Dedifferentiated amniotic fluid mesenchymal stem cell (primary cell): ENCODE data around the gene COMTD1.

Source experiments
- DNase-seq: peaks from one replicate; pipeline ENCODE4 v3.0.0-alpha.2; 2016; ENCODE audit errors: extremely low spot score

Gene COMTD1

GRCh38 chr10:75245354-75246250 is 9.8 kb upstream of the COMTD1 start:
- DNase-seq: no peak

GRCh38 chr10:75244487-75245353 is 9.0 kb upstream of the COMTD1 start:
- no peak for DNase-seq

DNA sequence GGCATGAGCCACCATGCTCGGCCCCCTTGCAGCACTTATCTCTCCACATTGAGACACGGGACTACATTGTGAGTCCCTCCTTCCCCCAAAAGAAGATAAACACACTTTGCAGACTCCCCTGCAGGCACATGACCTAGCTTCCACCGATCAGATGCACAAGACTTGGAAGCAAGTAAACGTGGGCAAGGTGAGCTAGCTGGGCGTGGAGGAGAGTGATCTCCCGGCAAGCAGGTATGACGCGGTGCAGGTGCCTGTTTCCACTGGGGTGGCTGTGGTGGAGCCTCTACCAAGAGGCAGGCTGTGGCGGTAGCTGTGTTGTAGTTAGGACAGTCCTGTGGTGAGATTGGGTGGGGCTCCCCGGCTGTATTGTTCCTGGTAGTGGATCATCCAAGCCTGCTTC is 7.7 kb upstream of the COMTD1 start:
- no peak for DNase-seq

GRCh38 chr10:75240329-75241076 is 4.7 kb upstream of the COMTD1 start:
- no peak for DNase-seq

- DNase-seq: no peak
Measured at GRCh38 chr10:75239096-75239790, 3.5 kb upstream of the COMTD1 start.

DNA sequence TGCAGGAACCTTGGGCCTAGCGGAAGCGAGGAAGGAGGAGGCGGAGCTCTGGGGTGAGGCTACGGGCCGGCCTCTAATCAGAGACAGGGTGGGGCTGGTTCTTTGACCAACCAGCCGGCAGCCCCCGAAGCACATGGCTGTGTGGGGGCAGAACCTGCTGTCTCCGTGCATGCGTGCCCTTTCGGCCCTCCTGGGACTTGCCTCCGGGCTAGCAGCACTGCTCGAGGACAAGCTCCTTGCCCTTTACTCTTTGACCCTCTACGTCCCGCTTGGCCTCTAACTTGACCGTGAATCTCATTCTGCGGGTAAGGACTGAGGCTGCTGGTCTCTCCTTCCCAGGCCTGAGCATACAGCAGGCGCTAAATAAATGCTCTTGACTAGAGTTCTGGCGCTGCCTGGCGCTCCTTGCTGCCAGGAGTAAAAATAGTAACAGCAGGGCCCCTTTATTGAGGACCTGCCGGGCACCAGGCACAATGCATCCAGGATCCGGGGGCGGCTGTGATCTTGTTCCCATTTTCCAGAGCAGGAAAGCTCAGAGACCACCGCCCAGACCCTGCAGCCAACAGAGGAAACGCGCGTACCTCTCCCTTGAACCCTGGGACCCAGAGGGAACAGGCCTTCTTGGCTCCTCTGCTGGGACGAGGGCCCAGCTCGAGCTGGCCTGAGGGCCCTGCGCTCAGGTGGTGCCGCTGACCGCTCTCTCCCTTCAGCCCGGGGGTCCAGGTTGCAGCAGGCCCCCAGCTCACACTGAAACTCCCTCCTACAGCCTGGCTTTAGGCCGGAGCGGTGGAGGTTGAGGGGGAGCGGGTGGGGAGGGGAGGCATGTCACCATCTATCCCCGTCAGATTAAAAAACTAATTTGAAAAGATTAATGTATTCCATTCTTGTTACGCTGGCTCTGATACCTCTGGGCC is 2.7 kb upstream of the COMTD1 start:
- no peak for DNase-seq

DNA sequence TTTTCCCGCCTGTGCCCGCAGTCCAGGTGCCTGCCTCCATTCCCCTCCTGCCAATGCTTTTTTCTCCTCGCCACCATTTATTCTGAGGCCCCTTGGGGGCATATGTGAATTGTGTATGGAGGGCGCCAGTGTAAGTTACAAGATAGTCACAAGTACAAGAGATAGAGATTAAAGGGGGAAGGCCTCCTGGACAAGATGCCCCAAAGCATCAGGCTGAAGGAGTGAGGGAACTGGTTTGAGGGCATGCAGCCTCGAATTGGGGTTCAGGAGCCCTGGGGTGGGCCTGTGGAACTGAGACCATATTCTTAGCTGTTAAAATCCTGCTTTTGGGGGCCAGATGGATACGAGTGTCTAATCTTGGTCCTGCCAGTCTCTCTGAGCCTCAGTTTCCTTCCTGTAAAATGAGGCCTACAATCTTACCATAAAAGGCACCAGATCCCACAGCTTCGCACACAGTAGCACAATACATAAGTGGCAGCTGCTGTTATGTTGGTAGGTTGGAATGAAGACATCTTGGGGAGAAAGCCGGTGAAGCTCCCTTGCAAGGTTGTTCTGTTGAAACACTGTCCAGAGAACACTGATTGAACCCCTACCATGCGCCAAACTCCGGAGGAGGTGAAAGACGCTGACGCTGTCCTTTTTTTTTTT is 545 bp upstream of the COMTD1 start:
- DNase-seq: no peak

GRCh38 chr10:75234683-75235374 is 928 bp downstream of the COMTD1 start:
- DNase-seq: no peak

- DNase-seq: peak; percentile 53
Measured at GRCh38 chr10:75234017-75234682, 1.6 kb downstream of the COMTD1 start.

- no peak for DNase-seq
Measured at GRCh38 chr10:75233444-75234016, 2.2 kb downstream of the COMTD1 start.

DNA sequence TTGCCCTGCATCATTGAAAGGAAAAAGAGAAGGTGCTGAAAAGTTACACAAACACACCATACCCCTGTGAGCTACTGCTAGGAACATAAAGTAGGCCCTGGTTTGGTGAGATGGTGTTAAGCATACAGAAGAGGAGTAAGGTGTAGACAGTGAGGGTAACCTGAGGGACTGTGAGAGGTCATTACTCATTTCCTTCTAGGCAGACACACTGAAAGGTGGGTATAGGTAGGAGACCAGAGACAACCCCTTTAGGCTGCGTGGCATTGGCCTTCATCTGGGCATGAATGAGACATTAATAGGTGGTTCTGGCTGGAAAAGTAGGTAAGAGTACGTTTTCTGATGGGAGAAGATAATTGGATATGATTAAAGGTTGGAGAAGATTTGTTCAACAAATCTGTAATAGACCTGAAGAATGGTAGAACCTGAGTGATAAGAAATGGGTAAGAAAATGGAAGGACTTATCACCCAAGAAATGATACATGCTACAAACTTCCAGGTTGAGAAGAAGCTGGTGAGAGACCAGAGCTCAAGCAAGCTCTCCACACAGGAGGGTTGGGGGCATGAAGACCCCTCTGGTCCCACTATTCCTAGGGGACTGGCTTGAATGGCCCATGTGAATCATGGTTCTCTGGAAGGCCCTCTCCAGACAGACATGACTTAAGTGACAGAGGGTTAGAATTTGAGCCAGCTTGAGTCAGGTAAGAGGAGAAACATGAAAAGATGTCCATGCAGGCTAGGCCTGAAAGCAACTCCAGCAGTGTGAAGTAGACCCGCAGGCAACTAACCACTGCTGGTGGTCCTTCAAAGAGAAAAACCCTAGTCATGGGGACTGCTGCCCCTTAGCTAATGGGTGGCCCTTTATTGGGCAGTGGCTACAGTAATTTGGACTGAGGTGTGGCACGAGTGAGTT is 3.8 kb downstream of the COMTD1 start:
- DNase-seq: no peak

DNA sequence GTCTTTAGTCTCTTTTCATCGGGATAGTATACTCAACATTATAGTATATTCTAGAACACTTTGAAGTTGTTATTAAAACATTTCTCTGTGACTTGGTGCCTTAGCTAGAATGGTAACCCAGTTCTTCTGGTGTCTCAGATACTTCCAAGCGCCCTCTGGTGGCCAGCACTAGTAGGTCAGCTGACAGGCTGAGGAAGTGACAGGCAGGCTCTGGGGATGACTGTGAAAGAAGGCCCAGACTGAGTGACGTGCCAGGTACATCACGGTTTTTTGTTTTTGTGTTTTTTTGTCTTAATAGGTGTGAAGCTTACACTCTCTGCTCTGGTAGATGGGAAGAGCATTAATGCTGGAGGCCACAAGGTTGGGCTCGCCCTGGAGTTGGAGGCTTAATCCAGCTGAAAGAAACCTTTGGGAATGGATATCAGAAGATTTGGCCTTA is 5.1 kb downstream of the COMTD1 start:
- peak; percentile 91 for DNase-seq

DNA sequence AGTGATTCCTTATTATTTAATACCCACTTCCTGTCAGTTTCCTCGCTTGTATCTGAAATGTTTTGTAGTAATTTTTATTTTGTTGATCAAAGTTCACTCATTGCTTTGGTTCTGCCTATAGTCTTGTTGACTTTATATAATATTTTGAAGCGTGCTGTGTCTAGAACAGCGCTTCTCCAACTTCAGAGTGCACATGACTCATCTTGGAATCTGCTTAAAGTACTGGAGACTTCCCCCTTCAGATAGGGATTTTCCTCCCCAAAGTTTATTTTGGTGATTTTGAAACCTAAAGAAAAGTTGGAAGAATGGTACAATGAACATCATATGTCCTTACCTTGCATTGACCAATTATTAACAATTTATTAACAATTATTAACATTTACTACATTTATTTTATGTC is 5.8 kb downstream of the COMTD1 start:
- DNase-seq: peak; percentile 44

DNA sequence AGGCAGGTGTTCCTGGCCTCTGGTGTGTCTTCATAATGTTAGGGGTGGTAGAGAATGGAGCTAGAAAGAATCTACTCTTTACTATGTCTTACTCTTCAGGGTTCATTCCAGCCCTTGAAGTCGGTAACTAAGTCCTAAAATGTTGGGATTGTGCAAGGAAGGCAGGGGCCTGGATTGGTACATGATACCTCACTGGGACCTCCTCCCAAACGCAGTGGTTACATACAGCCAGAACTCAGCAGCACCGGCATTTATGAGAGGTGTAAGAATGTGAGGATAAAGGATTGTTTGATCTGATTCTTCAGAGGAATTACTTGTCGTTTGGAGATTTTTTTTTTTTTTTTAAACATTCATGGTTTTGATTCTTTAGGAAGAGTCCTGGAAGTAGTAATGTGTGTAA is 6.9 kb downstream of the COMTD1 start:
- DNase-seq: no peak

DNA sequence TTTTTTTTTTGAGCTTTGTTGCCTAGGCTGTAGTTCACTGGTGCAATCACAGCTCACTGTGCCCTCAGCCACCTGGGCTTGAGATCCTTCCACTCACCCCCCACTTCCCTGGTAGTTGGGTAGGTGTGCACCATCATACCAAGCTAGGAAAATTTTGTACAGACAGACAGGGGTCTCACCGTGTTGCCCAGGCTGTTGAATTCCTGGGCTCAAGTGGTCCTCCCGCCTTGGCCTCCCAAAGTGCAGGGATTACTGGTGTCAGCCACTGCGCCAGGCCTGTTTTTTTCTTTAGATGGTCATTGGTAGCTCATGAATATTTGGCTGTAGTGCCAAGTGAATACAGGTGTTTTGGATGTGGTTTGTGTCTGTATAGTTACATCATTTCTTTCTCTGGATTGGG is 7.5 kb downstream of the COMTD1 start:
- no peak for DNase-seq

- no peak for DNase-seq
Measured at GRCh38 chr10:75226656-75227055, 9.1 kb downstream of the COMTD1 start.

GRCh38 chr10:75226095-75226494 is 9.7 kb downstream of the COMTD1 start:
- no peak for DNase-seq
